Inflammatory macrophage treated with lipopolysaccharide for 4 hours (primary cell): Measurements from ENCODE around the gene STK24.

ENCODE experiments used
- DNase-seq: peaks from one replicate; pipeline ENCODE4 v3.0.0-alpha.2; 2020

Gene STK24

GRCh38 chr13:98581971-98582702 lies 5.2 kb upstream of the STK24 start:
- peak; percentile 88 for DNase-seq

- DNase-seq = peak; percentile 73
Observed at GRCh38 chr13:98581381-98581780, 4.5 kb upstream of the STK24 start.

- DNase-seq = no peak
Observed at GRCh38 chr13:98580420-98580819, 3.5 kb upstream of the STK24 start.

DNA sequence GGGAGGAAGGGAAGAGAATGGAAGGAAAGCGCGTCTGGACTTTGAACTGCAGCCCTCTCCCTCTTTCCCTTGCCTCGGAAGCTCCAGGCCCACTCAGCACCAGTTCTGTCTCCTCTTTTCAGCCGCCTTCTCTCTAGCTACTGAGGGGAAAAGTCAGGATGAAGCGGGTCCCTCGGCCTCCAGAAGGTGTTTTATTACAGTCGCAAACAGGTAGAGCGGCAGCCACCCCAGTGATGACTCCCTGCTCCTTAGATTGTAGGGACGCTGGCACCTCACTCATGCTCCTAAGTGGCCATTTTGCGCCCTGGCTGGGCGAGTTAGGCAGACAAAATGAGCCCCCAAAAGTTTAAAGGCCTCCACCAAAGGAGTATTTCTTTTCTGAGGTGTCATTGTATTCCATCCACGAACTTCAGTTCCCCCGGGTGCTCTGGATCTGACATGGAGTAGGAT lies 954 bp upstream of the STK24 start:
- no peak for DNase-seq

DNA sequence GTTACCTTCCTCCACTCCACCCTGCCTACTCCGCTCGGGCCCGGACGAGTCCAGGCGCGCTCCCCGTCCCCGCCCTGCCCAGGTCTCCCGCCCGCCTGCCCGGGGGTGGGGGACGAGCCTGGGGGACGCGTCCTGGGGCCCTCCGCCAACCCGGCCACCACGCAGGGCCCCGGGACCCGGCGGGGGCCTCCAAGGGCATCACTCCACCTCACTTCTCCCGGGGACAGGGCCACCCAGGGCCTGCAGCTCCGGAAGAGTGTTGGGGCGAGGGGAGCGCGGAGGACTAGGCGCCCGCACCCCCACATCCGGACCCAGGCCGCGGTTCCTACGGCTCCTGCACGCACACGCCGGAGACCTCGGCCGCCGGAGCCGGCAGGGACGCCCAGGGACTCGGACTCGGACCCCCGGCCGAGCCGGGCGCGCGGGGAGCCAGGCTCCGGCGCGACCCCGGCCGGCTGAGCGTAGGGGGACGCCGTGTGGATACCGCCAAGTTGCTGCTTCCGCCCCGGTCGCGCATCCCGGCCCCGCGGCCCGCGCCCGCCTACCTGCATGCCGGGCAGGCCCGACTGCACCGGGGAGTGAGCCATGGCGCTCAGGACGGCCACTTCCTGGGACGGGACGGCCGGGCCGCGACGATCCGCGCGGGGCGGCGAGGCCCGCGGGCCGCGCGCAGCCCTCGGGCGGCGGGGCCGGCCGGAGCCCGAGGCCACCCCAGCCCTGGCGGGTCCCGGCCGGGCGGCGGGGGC lies 534 bp downstream of the STK24 start:
- DNase-seq = peak; percentile 44

- no peak for DNase-seq
Observed at GRCh38 chr13:98575904-98576199, 1.1 kb downstream of the STK24 start.

DNA sequence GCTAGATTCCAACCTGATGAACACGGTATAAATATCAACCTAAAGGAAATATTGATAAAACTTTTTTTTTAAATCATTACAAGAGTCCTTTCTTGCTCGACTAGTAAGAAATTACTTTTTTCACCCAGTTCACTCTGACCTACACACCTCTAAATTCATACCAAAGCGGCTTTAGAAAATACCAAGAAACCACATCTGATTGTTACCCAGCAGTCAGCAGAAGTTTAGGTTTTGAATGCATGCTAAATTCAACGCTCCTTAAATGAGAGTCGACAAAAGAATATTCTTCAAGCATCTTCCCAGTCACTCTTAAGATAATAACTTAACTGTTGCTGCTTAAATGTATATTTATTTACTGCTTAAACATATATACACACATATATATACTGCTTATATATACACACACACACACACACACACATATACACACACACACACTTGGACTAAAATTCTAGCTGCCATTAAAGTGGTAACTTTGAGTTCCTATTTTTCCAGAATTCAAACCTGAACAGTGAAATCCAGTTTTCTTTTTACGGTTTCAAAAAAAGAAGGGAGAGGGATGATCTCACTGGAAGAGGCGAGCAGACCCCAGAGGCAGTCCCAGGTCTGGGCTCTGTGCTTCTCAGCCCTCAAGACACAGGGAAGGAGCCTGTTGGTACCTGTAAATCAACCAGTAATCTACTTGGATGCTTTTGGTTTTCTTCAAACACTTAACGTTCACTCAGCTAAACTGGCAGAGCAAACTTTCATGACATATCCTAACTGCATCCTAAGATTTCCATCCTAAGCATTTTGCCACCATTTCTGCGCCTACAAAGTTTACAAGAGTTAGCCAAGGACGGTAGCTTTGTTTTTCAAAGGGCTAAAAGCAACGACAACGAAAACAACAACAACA lies 1.7 kb downstream of the STK24 start:
- no peak for DNase-seq

DNA sequence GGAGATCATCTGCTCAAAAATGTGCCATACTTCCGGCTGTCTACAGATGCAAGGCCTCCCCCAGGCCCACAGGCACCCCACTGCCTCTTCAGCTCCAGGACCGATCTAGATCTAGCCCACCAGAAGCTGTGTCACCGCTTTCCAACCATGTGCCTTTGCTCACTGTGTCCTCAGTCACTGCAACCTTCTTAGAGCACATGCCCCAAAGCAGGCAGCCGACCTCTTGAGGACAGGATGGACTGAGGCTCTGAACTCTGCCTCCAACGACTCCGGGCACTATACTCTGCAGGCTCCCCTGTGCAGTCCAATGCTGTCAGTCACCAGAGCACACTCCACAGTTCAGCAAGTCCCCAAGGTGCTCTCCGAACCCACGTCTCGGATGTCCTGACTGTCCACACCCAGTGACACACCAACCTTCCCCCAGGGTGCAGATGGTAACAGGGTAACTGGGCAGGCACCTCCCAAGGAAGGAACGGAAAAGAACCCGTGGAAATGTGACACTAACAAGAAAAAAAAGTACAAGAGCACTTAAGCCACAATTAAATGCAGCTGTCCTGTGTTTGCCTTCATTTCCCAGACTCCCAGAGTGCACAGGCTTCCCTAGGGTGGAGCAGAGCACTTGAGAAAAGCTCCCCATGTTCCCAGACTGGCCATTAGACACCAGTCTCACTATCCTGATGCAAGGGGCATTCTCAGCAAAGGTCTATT lies 4.8 kb downstream of the STK24 start:
- no peak for DNase-seq

DNA sequence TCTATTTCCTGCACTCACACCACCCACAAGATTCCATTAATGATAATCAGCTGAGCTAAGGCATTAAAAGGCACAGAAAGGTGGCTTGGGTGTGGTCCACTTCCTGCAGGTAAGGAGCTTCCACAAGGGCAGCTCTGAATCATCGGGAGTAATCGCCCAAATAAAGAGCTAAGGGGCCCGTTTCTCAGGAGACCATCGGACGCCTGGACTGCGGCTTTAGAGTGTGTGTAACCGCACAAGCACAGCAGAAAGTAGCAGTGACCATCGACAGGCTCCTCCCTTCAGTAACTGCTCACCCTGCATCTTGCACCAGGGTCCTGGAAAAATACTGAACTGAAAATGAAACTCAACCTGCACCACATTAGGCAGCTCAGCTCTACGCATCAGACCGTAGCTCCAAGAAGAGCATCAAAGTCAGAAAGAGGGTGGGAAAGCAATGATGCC lies 6.0 kb downstream of the STK24 start:
- peak; percentile 76 for DNase-seq

DNA sequence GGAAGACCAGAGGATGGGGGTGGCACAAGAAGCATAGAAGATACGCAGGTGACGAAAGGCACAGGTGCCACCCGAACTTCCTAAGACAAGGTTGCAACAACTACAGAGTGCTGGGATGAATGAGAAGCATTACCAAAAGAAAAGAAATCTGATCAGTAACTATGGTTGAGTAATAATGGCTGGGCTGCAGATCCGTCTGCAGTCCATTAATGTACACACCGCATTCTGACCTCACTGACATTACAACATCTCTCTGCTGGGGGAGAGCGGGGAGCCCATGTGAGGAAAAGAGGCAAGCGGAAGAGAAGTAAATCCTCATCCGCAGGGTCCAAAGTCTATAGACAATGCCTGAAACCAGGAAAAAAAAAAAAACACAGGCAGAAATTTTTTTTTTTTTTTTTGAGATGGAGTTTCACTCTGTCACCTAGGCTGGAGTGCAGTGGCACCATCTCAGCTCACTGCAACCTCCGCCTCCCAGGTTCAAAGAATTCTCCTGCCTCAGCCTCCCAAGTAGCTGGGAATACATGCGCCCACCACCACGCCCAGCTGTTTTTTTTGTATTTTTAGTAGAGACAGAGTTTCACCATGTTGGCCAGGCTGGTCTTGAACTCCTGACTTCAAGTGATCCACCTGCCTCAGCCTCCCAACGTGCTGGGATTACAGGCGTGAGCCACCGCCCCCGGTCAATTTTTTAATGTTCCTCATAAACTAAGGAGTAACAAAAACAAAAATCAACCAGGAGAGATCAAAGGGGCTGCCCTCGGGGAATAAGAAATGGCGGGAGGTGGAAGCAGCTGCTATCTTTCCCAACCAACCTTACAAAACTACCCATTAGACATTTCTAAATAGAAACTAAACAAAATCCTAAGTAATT lies 7.2 kb downstream of the STK24 start:
- peak; percentile 94 for DNase-seq

- DNase-seq = peak; percentile 42
Observed at GRCh38 chr13:98568918-98569317, 8.0 kb downstream of the STK24 start.

- DNase-seq = no peak
Observed at GRCh38 chr13:98567140-98567539, 9.8 kb downstream of the STK24 start.

GRCh38 chr13:98565726-98566565 lies 11.0 kb downstream of the STK24 start:
- DNase-seq = peak; percentile 18

- no peak for DNase-seq
Observed at GRCh38 chr13:98564204-98564603, 12.7 kb downstream of the STK24 start.

- DNase-seq = no peak
Observed at GRCh38 chr13:98563071-98563470, 13.8 kb downstream of the STK24 start.

DNA sequence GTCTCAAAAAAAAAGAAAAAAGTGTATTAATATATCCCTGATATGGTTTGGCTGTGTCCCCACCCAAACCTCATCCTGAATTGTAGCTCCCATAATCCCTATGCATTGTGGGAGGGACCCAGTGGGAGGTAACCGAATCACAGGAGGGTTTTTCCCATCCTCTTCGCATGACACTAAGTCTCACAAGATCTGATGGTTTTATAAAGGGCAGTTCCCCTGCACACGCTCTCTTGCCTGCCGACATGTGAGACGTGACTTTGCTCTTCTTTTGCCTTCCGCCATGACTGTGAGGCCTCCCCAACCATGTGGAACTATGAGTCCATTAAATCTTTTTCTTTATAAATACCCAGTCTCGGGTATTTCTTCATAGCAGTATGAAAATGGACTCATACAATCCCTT lies 17.7 kb downstream of the STK24 start:
- peak; percentile 65 for DNase-seq

GRCh38 chr13:98557937-98558792 lies 18.7 kb downstream of the STK24 start:
- DNase-seq = no peak

DNA sequence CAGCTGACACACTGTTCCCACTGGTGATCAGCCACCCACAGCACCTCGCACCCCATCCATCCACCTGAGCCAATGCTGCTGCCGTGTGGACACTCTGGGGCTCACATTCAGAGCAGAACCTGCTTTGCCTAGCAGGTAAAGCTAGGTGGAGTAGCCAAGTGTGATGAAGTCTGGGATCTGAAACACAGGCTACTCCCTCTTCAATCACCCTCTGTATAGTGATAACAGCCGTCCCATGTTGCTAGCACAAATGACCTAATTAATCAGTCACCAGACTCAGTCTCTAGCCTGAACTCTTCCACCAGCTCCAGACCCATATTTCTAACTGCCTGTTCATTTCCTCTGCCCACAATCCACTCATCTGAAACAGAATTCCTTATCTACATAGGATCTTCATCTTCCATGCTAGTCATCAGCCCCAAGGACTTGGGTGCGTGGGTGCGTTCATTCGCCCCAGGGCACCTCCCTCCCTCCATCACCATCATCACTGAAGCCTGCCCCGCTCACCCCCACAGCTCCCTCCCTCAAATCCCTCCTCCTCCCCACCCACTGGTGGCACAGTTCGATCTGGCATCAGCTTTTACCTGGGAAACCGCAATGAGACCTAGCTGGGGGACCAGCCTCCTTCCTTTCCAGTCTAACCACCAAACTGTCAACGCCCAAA lies 19.8 kb downstream of the STK24 start:
- DNase-seq = no peak

- no peak for DNase-seq
Observed at GRCh38 chr13:98556142-98556816, 20.6 kb downstream of the STK24 start.
